Caco-2 (cell line): ENCODE results near the gene SLC35F6. TPM values are rescaled to one million over a fixed set of nuclear protein-coding genes. Genes with fewer than 3 reads are reported as not detected.

Experiments
- BruUV-seq: library from RNA; stranded (reverse); fragments of 400-500 nt; replicated peaks from 2 replicates; lab custom pipeline; 2021; lab: Mats Ljungman, UMichigan
- CTCF ChIA-PET: fragments of 300-600 bp; sonication (Branson Sonifier 250); formaldehyde crosslinking; loops from one replicate; lab custom pipeline; 2022; ENCODE audit warnings: antibody characterized with exemption; lab: Charles Lee
- POLR2A ChIA-PET: fragments of 300-600 bp; sonication (Branson Sonifier 250); formaldehyde crosslinking; loops from one replicate; lab custom pipeline; 2022; ENCODE audit warnings: antibody characterized with exemption; lab: Charles Lee
- DNase-seq, 2 experiments: peaks; one replicate each; pipeline versions ENCODE4 v3.0.0 to v3.0.0-alpha.2; 2020 to 2022
- H3K27me3 ChIP-seq: replicated peaks from 2 replicates; pipeline ENCODE4 v1.6.0; 2011; ENCODE audit warnings: low read length; ENCODE audit not compliant: control insufficient read depth, insufficient read depth
- H3K36me3 ChIP-seq: 2 replicates; pipeline ENCODE4 v1.5.1; 2011; ENCODE audit warnings: low read length; ENCODE audit not compliant: control insufficient read depth, insufficient read depth
- H3K4me1 ChIP-seq: fragments of 250-450 bp; sonication (Bioruptor Pico); 2 replicates; pipeline ENCODE4 v1.5.1; 2020; ENCODE audit warnings: mild to moderate bottlenecking
- H3K4me3 ChIP-seq: 2 replicates; pipeline ENCODE4 v1.5.1; 2011; ENCODE audit warnings: low read depth, mild to moderate bottlenecking, control low read depth, low read length
- H3K9me3 ChIP-seq: fragments of 250-450 bp; sonication (Bioruptor Pico); 2 replicates; pipeline ENCODE4 v1.5.1; 2020; ENCODE audit warnings: mild to moderate bottlenecking, moderate library complexity
- H3K27ac Mint-ChIP-seq: one replicate; pipeline ENCODE4 v1.8.0; 2022; ENCODE audit warnings: mixed read lengths; ENCODE audit not compliant: unreplicated experiment
- H3K27me3 Mint-ChIP-seq: one replicate; pipeline ENCODE4 v1.8.0; 2022; ENCODE audit warnings: mixed read lengths; ENCODE audit not compliant: insufficient read depth, unreplicated experiment
- H3K36me3 Mint-ChIP-seq: one replicate; pipeline ENCODE4 v1.8.0; 2022; ENCODE audit warnings: mild to moderate bottlenecking, mixed read lengths; ENCODE audit not compliant: insufficient read depth, unreplicated experiment
- H3K4me1 Mint-ChIP-seq: one replicate; pipeline ENCODE4 v1.8.0; 2022; ENCODE audit warnings: low read depth, mixed read lengths; ENCODE audit not compliant: unreplicated experiment
- H3K4me3 Mint-ChIP-seq: one replicate; pipeline ENCODE4 v1.8.0; 2022; ENCODE audit warnings: mild to moderate bottlenecking, moderate library complexity, mixed read lengths; ENCODE audit not compliant: unreplicated experiment
- H3K9me3 Mint-ChIP-seq: one replicate; pipeline ENCODE4 v1.8.0; 2022; ENCODE audit warnings: mixed read lengths; ENCODE audit not compliant: unreplicated experiment
- intact Hi-C: fragments of 100-400 bp; cut with micrococcal nuclease; formaldehyde crosslinking; loops from one replicate; pipeline ENCODE4 v1.10.0; 2022; ENCODE audit not compliant: unreplicated experiment
- total RNA-seq: library from RNA; stranded (reverse); gene quantifications from 2 replicates; pipeline ENCODE4 v1.2.3, GENCODE V29; 2022
- TF ChIP-seq, protein P1 (sequence below), 2 experiments: fragments of 200-600 bp in 1 of 2; IDR thresholded peaks; 1 replicate in 1 of 2; 2 replicates in 1 of 2; pipeline versions ENCODE4 v1.5.1 to v1.8.0; 2011 to 2022; ENCODE audit warnings: antibody characterized with exemption in 1 of 2, control low read depth in 1 of 2, inconsistent platforms in 1 of 2, low read depth in 1 of 2, low read length in 1 of 2, mild to moderate bottlenecking in 1 of 2, moderate library complexity in 1 of 2; ENCODE audit not compliant: insufficient read depth in 1 of 2, severe bottlenecking in 1 of 2, unreplicated experiment in 1 of 2

The SLC35F6 gene
- total RNA-seq, 1 experiment from 2014 or later = 45.7 TPM

- no peaks in the 10 kb centered on the region for H3K27me3 Mint-ChIP-seq
- no peak overlapping the region for H3K4me3 Mint-ChIP-seq
- Histone ChIP-seq H3K4me3 (no peak overlapping the region), H3K4me1 (peaks cover 6% of the 10 kb centered on the region), H3K9me3 (no peaks in the 10 kb centered on the region), H3K36me3 (peaks cover 2% of the 10 kb centered on the region), H3K27me3 (no peaks in the 10 kb centered on the region)
- no peaks in the 10 kb centered on the region for H3K4me1 Mint-ChIP-seq
- POLR2A ChIA-PET = no interaction called here
- DNase-seq = no peak
- CTCF ChIA-PET = no interaction called here
- no peak overlapping the region for H3K27ac Mint-ChIP-seq
- intact Hi-C loops = no loop called here
- TSS peak; percentile 14 for BruUV-seq
- H3K36me3 Mint-ChIP-seq = peaks cover 65% of the 10 kb centered on the region
- H3K9me3 Mint-ChIP-seq = no peaks in the 10 kb centered on the region
- TF ChIP-seq, protein P1, sequence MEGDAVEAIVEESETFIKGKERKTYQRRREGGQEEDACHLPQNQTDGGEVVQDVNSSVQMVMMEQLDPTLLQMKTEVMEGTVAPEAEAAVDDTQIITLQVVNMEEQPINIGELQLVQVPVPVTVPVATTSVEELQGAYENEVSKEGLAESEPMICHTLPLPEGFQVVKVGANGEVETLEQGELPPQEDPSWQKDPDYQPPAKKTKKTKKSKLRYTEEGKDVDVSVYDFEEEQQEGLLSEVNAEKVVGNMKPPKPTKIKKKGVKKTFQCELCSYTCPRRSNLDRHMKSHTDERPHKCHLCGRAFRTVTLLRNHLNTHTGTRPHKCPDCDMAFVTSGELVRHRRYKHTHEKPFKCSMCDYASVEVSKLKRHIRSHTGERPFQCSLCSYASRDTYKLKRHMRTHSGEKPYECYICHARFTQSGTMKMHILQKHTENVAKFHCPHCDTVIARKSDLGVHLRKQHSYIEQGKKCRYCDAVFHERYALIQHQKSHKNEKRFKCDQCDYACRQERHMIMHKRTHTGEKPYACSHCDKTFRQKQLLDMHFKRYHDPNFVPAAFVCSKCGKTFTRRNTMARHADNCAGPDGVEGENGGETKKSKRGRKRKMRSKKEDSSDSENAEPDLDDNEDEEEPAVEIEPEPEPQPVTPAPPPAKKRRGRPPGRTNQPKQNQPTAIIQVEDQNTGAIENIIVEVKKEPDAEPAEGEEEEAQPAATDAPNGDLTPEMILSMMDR (IDR thresholded peaks at IDR 0.05; ENCODE audit: insufficient read depth in 1 of 2, low read depth in 1 of 2, low read length in 1 of 2, severe bottlenecking in 1 of 2, unreplicated experiment in 1 of 2) = no peak
These were observed 16.2 kb downstream of the SLC35F6 start for GRCh38 chr2:26780203-26780760.

- Mint-ChIP-seq H3K9me3 (no peaks in the 10 kb centered on the region), H3K4me1 (peaks cover 5% of the 10 kb centered on the region), H3K27me3 (no peaks in the 10 kb centered on the region), H3K36me3 (peaks cover 56% of the 10 kb centered on the region), H3K27ac (no peak overlapping the region), H3K4me3 (no peak overlapping the region)
- CTCF ChIA-PET = no interaction called here
- H3K4me1 ChIP-seq = peaks cover 11% of the 10 kb centered on the region
- H3K27me3 ChIP-seq = no peaks in the 10 kb centered on the region
- DNase-seq = no peak
- H3K9me3 ChIP-seq = no peaks in the 10 kb centered on the region
- no TSS peak for BruUV-seq
- H3K36me3 ChIP-seq = no peaks in the 10 kb centered on the region; the same call in 1 of the 2 replicates
- TF ChIP-seq, protein P1 (IDR thresholded peaks at IDR 0.05; ENCODE audit: insufficient read depth in 1 of 2, low read depth in 1 of 2, low read length in 1 of 2, severe bottlenecking in 1 of 2, unreplicated experiment in 1 of 2) = no peak
- POLR2A ChIA-PET = interaction anchor here (0.6 kb wide), 1 partner anchor 1008 kb away, joined by 5 read pairs; no protein-coding TSS in a partner anchor
- intact Hi-C loops = no loop called here
- H3K4me3 ChIP-seq = no peak overlapping the region
These were observed 19.0 kb downstream of the SLC35F6 start for GRCh38 chr2:26782876-26783704.

DNA sequence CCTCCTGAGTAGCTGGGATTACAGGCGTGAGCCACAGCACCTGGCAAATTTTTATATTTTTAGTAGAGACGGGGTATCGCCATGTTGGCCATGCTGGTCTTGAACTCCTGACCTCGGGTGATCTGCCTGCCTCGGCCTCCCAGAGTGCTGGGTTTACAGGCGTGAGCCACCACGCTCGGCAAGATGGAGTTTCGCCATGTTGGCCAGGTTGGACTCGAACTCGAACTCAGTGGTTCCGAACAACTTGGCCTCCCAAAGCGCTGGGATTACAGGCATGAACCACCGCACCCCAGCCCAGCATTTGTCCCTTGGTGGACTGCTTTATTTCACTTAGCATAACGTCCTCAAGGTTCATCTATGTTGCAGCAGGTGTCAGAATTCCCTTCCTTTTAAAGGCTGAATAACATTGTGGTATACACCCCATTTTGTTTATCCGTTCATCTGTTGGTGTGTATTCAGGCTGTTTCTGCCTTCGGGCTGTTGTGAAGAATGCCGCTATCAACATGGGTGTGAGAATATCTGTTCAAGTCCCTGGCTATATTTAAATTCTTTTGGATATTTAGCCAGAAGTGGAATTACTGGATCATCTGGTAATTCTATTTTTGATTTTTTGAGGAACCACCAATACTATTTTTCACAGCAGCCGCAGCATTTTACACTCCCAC is 20.6 kb downstream of the SLC35F6 start:
- Mint-ChIP-seq H3K36me3 (peaks cover 52% of the 10 kb centered on the region), H3K9me3 (no peaks in the 10 kb centered on the region), H3K4me3 (peak overlapping the region; percentile 85), H3K4me1 (peaks cover 18% of the 10 kb centered on the region), H3K27me3 (no peaks in the 10 kb centered on the region), H3K27ac (peak overlapping the region; percentile 89)
- ChIA-PET POLR2A (no interaction called here), CTCF (no interaction called here)
- no peaks in the 10 kb centered on the region for H3K9me3 ChIP-seq
- H3K27me3 ChIP-seq = no peaks in the 10 kb centered on the region
- H3K4me3 ChIP-seq = peak overlapping the region; percentile 50
- BruUV-seq = no TSS peak
- peaks cover 1% of the 10 kb centered on the region; the same call in 1 of the 2 replicates for H3K36me3 ChIP-seq
- TF ChIP-seq, protein P1 (IDR thresholded peaks at IDR 0.05; ENCODE audit: insufficient read depth in 1 of 2, low read depth in 1 of 2, low read length in 1 of 2, severe bottlenecking in 1 of 2, unreplicated experiment in 1 of 2) = no peak
- DNase-seq = no peak
- peaks cover 11% of the 10 kb centered on the region for H3K4me1 ChIP-seq
- intact Hi-C loops = loop anchor here (1.0 kb wide), 3 partner anchors 13 to 179 kb away; no protein-coding TSS in a partner anchor
